DND-41 (cell line): ENCODE results near the gene BAD.
A peak's percentile ranks its signal among the peaks of the same experiment; 100 is the strongest.

Experiments used
- ATAC-seq: fragments of 200-7000 bp; cut with Tn5 transposase; 3 replicates; pipeline ENCODE4 v1.9.1; 2021; ENCODE audit warnings: low read depth; ENCODE audit not compliant: insufficient read depth
- DNase-seq: peaks from one replicate; pipeline ENCODE4 v3.0.0-alpha.2; 2020
- H2AFZ ChIP-seq: 2 replicates; pipeline ENCODE4 v1.6.0; 2012; ENCODE audit warnings: low read depth, low read length
- H3K27ac ChIP-seq: 2 replicates; pipeline ENCODE4 v1.5.1; 2012; ENCODE audit warnings: low read length, inconsistent platforms
- H3K27me3 ChIP-seq: fragments of 200-600 bp; sonication (generic); 2 replicates; pipeline ENCODE4 v1.6.0; 2012; ENCODE audit warnings: low read length, mild to moderate bottlenecking, inconsistent platforms; ENCODE audit not compliant: insufficient read depth, poor library complexity
- H3K36me3 ChIP-seq: 2 replicates; pipeline ENCODE4 v1.5.1; 2012; ENCODE audit warnings: low read length, inconsistent platforms; ENCODE audit not compliant: insufficient read depth
- H3K4me1 ChIP-seq: 2 replicates; pipeline ENCODE4 v1.5.1; 2012; ENCODE audit warnings: mild to moderate bottlenecking, low read length; ENCODE audit not compliant: insufficient read depth
- H3K4me2 ChIP-seq: 2 replicates; pipeline ENCODE4 v1.6.0; 2012; ENCODE audit warnings: mild to moderate bottlenecking, moderate library complexity, low read length, inconsistent platforms; ENCODE audit not compliant: insufficient read depth
- H3K4me3 ChIP-seq, 2 experiments: fragments of 200-600 bp in 1 of 2; shearing (Covaris generic) in 1 of 2; 2 replicates each; pipeline ENCODE4 v1.5.1; 2012 to 2016; ENCODE audit warnings: inconsistent platforms in 2 of 2, low read length in 2 of 2, mild to moderate bottlenecking in 2 of 2, low read depth in 1 of 2, moderate library complexity in 1 of 2
- H3K79me2 ChIP-seq: 2 replicates; pipeline ENCODE4 v1.6.0; 2012; ENCODE audit warnings: low read length, inconsistent platforms; ENCODE audit not compliant: insufficient read depth
- H3K9ac ChIP-seq: 2 replicates; pipeline ENCODE4 v1.6.0; 2012; ENCODE audit warnings: low read depth, mild to moderate bottlenecking, inconsistent platforms, low read length, moderate library complexity
- H3K9me3 ChIP-seq: 2 replicates; pipeline ENCODE4 v1.5.1; 2012; ENCODE audit warnings: low read length, moderate library complexity, mild to moderate bottlenecking, inconsistent platforms; ENCODE audit not compliant: insufficient read depth, severe bottlenecking
- H4K20me1 ChIP-seq: 2 replicates; pipeline ENCODE4 v1.6.0; 2012; ENCODE audit warnings: low read length; ENCODE audit not compliant: insufficient read depth
- EZH2 ChIP-seq: IDR thresholded peaks from 3 replicates; pipeline ENCODE4 v1.6.1; 2012; ENCODE audit warnings: borderline replicate concordance, low read depth, mild to moderate bottlenecking, moderate library complexity, low read length, inconsistent platforms; ENCODE audit not compliant: severe bottlenecking
- TF ChIP-seq, protein P1 (sequence below): IDR thresholded peaks from 2 replicates; pipeline ENCODE4 v1.5.1; 2012; ENCODE audit warnings: borderline replicate concordance, low read length, moderate library complexity, mild to moderate bottlenecking; ENCODE audit not compliant: poor library complexity, severe bottlenecking; ENCODE audit errors: extremely low read depth

The BAD gene

DNA sequence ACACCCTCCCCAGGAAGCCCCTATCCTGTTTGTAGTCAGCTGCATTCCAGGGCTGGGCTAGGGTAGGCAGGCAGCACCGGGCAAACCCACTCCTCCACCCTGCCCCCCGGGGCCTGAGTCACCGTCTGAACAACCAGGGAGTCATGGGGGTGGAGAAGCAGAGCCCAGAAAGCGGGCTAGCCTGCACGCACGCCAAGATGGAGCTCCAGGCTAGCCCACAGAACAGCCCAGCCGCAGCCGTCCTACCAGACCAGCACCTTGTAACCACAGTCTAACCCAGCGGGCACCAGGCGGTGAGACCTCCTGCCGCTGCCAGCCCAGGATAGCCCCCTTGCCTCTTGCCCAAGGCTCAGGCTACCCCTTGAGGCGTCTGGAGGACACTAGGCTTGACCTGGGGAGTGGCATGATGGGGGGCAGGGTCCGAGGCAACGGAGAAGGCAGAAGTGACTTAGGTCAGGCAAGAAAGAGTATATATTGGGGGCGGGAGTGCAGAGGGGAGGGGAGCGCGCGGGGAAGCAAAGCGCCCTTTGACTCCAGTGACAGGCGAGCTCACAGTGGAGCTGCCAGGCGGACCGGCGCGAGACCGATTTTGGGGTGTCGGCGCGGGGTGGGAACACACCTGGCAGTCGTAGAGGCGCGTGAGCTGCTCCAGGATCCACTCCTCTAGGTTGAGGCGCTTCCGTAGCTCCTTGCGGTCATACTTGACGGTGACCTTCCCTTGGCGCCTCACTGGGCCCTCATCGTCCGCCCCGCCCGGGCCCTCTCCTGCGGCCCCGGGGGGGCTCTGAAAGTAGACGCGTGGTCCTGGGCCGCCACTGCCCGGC is 38.5 kb downstream of the BAD start:
- Histone ChIP-seq H3K4me1 (peaks cover 56% of the 10 kb centered on the region), H2AFZ (peak overlapping the region; percentile 71)
- DNase-seq: peak; percentile 80

DNA sequence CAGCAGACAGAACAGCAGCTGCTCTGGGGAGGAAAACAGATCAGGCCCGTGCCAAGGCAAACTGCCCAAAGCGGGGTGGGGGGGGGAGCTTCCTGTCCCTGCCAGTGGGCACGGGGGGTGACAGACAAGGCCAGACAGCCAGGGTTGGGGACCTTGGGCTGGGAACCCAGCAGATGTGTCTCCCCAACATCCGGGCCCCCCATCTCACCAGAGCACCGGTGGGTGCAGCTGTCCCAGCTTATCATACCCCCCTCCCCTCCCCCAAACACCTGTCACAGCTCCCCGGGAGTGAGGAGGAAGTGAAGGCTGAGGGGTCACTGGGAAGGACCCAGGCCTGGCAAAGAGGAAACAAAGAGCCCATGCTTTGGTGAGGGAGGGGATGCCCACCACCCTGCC is 39.1 kb downstream of the BAD start:
- Histone ChIP-seq H3K4me3 (peak overlapping the region; percentile 82 to 90; a peak in 3 of 4 replicates), H3K4me1 (peaks cover 52% of the 10 kb centered on the region), H2AFZ (peak overlapping the region; percentile 71; the same call in 1 of the 2 replicates), H3K27ac (peak overlapping the region; percentile 91), H3K79me2 (peaks cover 46% of the 10 kb centered on the region), H3K9ac (peak overlapping the region; percentile 83), H3K4me2 (peak overlapping the region; percentile 93), H3K9me3 (no peaks in the 10 kb centered on the region), H4K20me1 (peaks cover 31% of the 10 kb centered on the region), H3K36me3 (peaks cover 30% of the 10 kb centered on the region), H3K27me3 (no peaks in the 10 kb centered on the region)
- TF ChIP-seq, protein P1, sequence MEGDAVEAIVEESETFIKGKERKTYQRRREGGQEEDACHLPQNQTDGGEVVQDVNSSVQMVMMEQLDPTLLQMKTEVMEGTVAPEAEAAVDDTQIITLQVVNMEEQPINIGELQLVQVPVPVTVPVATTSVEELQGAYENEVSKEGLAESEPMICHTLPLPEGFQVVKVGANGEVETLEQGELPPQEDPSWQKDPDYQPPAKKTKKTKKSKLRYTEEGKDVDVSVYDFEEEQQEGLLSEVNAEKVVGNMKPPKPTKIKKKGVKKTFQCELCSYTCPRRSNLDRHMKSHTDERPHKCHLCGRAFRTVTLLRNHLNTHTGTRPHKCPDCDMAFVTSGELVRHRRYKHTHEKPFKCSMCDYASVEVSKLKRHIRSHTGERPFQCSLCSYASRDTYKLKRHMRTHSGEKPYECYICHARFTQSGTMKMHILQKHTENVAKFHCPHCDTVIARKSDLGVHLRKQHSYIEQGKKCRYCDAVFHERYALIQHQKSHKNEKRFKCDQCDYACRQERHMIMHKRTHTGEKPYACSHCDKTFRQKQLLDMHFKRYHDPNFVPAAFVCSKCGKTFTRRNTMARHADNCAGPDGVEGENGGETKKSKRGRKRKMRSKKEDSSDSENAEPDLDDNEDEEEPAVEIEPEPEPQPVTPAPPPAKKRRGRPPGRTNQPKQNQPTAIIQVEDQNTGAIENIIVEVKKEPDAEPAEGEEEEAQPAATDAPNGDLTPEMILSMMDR: no peak
- TF ChIP-seq EZH2: no peak
- peak; percentile 11 for ATAC-seq
- peak; percentile 78 for DNase-seq

More for the DNA sequence above, 38.5 kb downstream of the BAD start:
- no peaks in the 10 kb centered on the region for H3K27me3 ChIP-seq
- peak overlapping the region; percentile 91 for H3K27ac ChIP-seq
- H3K4me2 ChIP-seq: peak overlapping the region; percentile 93
- H4K20me1 ChIP-seq: peaks cover 31% of the 10 kb centered on the region
- TF ChIP-seq EZH2: no peak
- TF ChIP-seq, protein P1: no peak
- peaks cover 46% of the 10 kb centered on the region for H3K79me2 ChIP-seq
- H3K4me3 ChIP-seq: peak overlapping the region; percentile 82 to 90
- peak overlapping the region; percentile 83 for H3K9ac ChIP-seq
- H3K9me3 ChIP-seq: no peaks in the 10 kb centered on the region
- peak; percentile 16 for ATAC-seq
- H3K36me3 ChIP-seq: peaks cover 30% of the 10 kb centered on the region

DNA sequence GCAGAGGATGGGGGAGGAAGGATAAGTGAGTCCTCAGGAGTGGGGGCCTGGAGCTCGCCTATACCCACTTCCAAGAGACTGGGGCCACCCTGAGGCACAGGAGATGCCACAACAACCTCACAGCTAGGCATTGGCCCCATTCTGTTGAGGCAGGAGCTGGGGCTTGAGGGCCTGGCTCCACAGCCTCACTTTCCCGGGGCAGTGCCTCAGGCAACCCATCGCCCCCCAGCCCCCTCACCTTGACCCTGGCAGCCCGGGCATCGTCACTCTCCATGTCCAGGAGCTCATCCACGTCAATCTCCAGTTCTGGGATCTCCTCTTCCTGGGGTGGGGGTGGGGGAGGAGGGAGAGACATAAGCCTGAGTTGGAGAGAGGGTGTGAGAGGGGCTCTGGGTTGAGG is 39.5 kb downstream of the BAD start:
- TF ChIP-seq EZH2: no peak
- TF ChIP-seq, protein P1: no peak
- Histone ChIP-seq H3K36me3 (peaks cover 31% of the 10 kb centered on the region), H3K27ac (peak overlapping the region; percentile 91), H3K4me1 (peaks cover 54% of the 10 kb centered on the region), H3K9me3 (no peaks in the 10 kb centered on the region), H2AFZ (no peak overlapping the region), H3K4me3 (peak overlapping the region; percentile 82 to 90; a peak in 3 of 4 replicates), H3K27me3 (no peaks in the 10 kb centered on the region), H3K79me2 (peaks cover 46% of the 10 kb centered on the region), H3K9ac (peak overlapping the region; percentile 83), H3K4me2 (peak overlapping the region; percentile 93), H4K20me1 (peaks cover 31% of the 10 kb centered on the region)
- ATAC-seq (no peak), DNase-seq (peak; percentile 44)
